ENCODE results near the gene SLC30A4. TPM values are rescaled to one million over a fixed set of nuclear protein-coding genes. Genes with fewer than 3 reads are reported as not detected.

The SLC30A4 gene
- total RNA-seq, 4 donors from 2014 or later, result 11.7 to 69.3 (median 16.0) TPM

- peaks cover 0 to 4% (median 0%) of the 10 kb centered on the region in 4 donors for H3K4me1 ChIP-seq
- in situ Hi-C loops (cut with MboI; ENCODE audit: low pct_ligation_motif_present in 1 of 4, low pct_unique_long_range_greater_than_20kb in 1 of 4, low sequenced_read_pairs in 3 of 4) (no loop called here), intact Hi-C loops (cut with DNase I; ENCODE audit: low total_unique reads) (no loop called here)
- no peaks in the 10 kb centered on the region for H3K36me3 ChIP-seq
- no peak overlapping the region for H3K4me3 ChIP-seq
- 93 to 100% methylated on average over 2 to 3 of the region's 3 CpGs for WGBS, 2 donors (ENCODE audit: low coverage in 1 of 2)
- no peak for DNase-seq
- H3K27ac ChIP-seq, result no peak overlapping the region
- H3K27me3 ChIP-seq, result no peaks in the 10 kb centered on the region
- H3K9me3 ChIP-seq, result no peaks in the 10 kb centered on the region
- no peak for TF ChIP-seq CTCF (IDR thresholded peaks at IDR 0.05)
- no peak for TF ChIP-seq EP300 (IDR thresholded peaks at IDR 0.05; ENCODE audit: low read depth)
- no peak for TF ChIP-seq POLR2A (IDR thresholded peaks at IDR 0.05)
- TF ChIP-seq POLR2AphosphoS5 (IDR thresholded peaks at IDR 0.05), result no peak
Observed at GRCh38 chr15:45543051-45543450, 20.5 kb upstream of the SLC30A4 start.

- no peak overlapping the region for H3K4me3 ChIP-seq
- peaks cover 0 to 4% (median 0%) of the 10 kb centered on the region in 4 donors for H3K4me1 ChIP-seq
- in situ Hi-C loops (cut with MboI; ENCODE audit: low pct_ligation_motif_present in 1 of 4, low pct_unique_long_range_greater_than_20kb in 1 of 4, low sequenced_read_pairs in 3 of 4), result no loop called here
- TF ChIP-seq POLR2A (IDR thresholded peaks at IDR 0.05), result no peak
- no peak for TF ChIP-seq POLR2AphosphoS5 (IDR thresholded peaks at IDR 0.05)
- no peak for TF ChIP-seq CTCF (IDR thresholded peaks at IDR 0.05)
- TF ChIP-seq EP300 (IDR thresholded peaks at IDR 0.05; ENCODE audit: low read depth), result no peak
- WGBS, 2 donors (ENCODE audit: low coverage in 1 of 2), result 83 to 96% methylated on average over 1 of the region's 1 CpG
- H3K27me3 ChIP-seq, result no peaks in the 10 kb centered on the region
- no peak for DNase-seq
- intact Hi-C loops (cut with DNase I; ENCODE audit: low total_unique reads), result no loop called here
- no peaks in the 10 kb centered on the region for H3K36me3 ChIP-seq
- no peaks in the 10 kb centered on the region for H3K9me3 ChIP-seq
- no peak overlapping the region for H3K27ac ChIP-seq
Observed at GRCh38 chr15:45540531-45540930, 18.0 kb upstream of the SLC30A4 start.

- in situ Hi-C loops (cut with MboI; ENCODE audit: low pct_ligation_motif_present in 1 of 4, low pct_unique_long_range_greater_than_20kb in 1 of 4, low sequenced_read_pairs in 3 of 4) (no loop called here), intact Hi-C loops (cut with DNase I; ENCODE audit: low total_unique reads) (no loop called here)
- 65 to 73% methylated on average over 3 of the region's 3 CpGs for WGBS, 2 donors (ENCODE audit: low coverage in 1 of 2)
- no peak for DNase-seq
- Histone ChIP-seq H3K27me3 (no peaks in the 10 kb centered on the region), H3K4me3 (no peak overlapping the region), H3K27ac (no peak overlapping the region), H3K36me3 (no peaks in the 10 kb centered on the region), H3K4me1 (peaks cover 0 to 4% (median 0%) of the 10 kb centered on the region in 4 donors), H3K9me3 (no peaks in the 10 kb centered on the region)
- TF ChIP-seq POLR2AphosphoS5 (IDR thresholded peaks at IDR 0.05), result no peak
- no peak for TF ChIP-seq EP300 (IDR thresholded peaks at IDR 0.05; ENCODE audit: low read depth)
- TF ChIP-seq CTCF (IDR thresholded peaks at IDR 0.05), result no peak
Observed at GRCh38 chr15:45539680-45540079, 17.1 kb upstream of the SLC30A4 start.

- in situ Hi-C loops (cut with MboI; ENCODE audit: low pct_ligation_motif_present in 1 of 4, low pct_unique_long_range_greater_than_20kb in 1 of 4, low sequenced_read_pairs in 3 of 4) (no loop called here), intact Hi-C loops (cut with DNase I; ENCODE audit: low total_unique reads) (no loop called here)
- DNase-seq, result no peak
- no peaks in the 10 kb centered on the region for H3K36me3 ChIP-seq
- H3K4me1 ChIP-seq, result peaks cover 0 to 4% (median 0%) of the 10 kb centered on the region in 4 donors
- WGBS, 2 donors (ENCODE audit: low coverage in 1 of 2), result 34 to 41% methylated on average over 3 of the region's 3 CpGs
- no peaks in the 10 kb centered on the region for H3K9me3 ChIP-seq
- TF ChIP-seq CTCF (IDR thresholded peaks at IDR 0.05) (no peak), POLR2A (IDR thresholded peaks at IDR 0.05) (no peak), EP300 (IDR thresholded peaks at IDR 0.05; ENCODE audit: low read depth) (no peak), POLR2AphosphoS5 (IDR thresholded peaks at IDR 0.05) (no peak)
- no peaks in the 10 kb centered on the region for H3K27me3 ChIP-seq
- no peak overlapping the region for H3K4me3 ChIP-seq
- H3K27ac ChIP-seq, result no peak overlapping the region
Observed at GRCh38 chr15:45536934-45537333, 14.4 kb upstream of the SLC30A4 start.

All from transverse colon (tissue), 4 donors.